CD4-positive, CD25-positive, alpha-beta regulatory T cell (primary cell): ENCODE results near the gene CEACAM16. TPM values are rescaled to one million over a fixed set of nuclear protein-coding genes. Genes with fewer than 3 reads are reported as not detected.
A peak's percentile ranks its signal among the peaks of the same experiment; 100 is the strongest.

Source experiments
- ATAC-seq, 2 donors: fragments of 150-1000 bp; cut with Tn5 transposase; one replicate each; pipeline ENCODE4 v1.10.0; 2021; ENCODE audit warnings: low read depth in 2 of 2, moderate number of reproducible peaks in 2 of 2, moderate library complexity in 1 of 2
- DNase-seq, 3 donors: peaks; one replicate each; pipeline versions ENCODE4 v3.0.0 to v3.0.0-alpha.2; 2012 to 2022; ENCODE audit warnings: mixed read lengths in 1 of 3
- H3K27ac ChIP-seq: one replicate; pipeline ENCODE4 v1.7.0; 2013; ENCODE audit warnings: mild to moderate bottlenecking, low read length; ENCODE audit not compliant: insufficient read depth, poor library complexity, severe bottlenecking
- H3K27me3 ChIP-seq: one replicate; pipeline ENCODE4 v1.7.0; 2013; ENCODE audit warnings: low read length; ENCODE audit not compliant: control insufficient read depth, insufficient read depth
- H3K36me3 ChIP-seq: one replicate; pipeline ENCODE4 v1.7.0; 2013; ENCODE audit warnings: mild to moderate bottlenecking, low read length, moderate library complexity; ENCODE audit not compliant: control insufficient read depth, insufficient read depth
- H3K4me1 ChIP-seq: 2 replicates; pipeline ENCODE4 v1.7.0; 2013; ENCODE audit warnings: mild to moderate bottlenecking, low read length; ENCODE audit not compliant: insufficient read depth, control insufficient read depth, poor library complexity, severe bottlenecking
- H3K4me3 ChIP-seq: one replicate; pipeline ENCODE4 v1.7.0; 2013; ENCODE audit warnings: low read depth, mild to moderate bottlenecking, low read length, moderate library complexity
- H3K9me3 ChIP-seq, 2 experiments: 1 replicate in 1 of 2; 2 replicates in 1 of 2; pipeline ENCODE4 v1.7.0; 2013; ENCODE audit warnings: low read length in 2 of 2, mild to moderate bottlenecking in 1 of 2, moderate library complexity in 1 of 2; ENCODE audit not compliant: control insufficient read depth in 2 of 2
- H3K27ac Mint-ChIP-seq, 3 donors: one replicate each; pipeline ENCODE4 v1.8.0; 2020 to 2022; ENCODE audit warnings: mild to moderate bottlenecking in 3 of 3, mixed read lengths in 3 of 3, moderate library complexity in 2 of 3
- H3K27me3 Mint-ChIP-seq: one replicate; pipeline ENCODE4 v1.8.0; 2022; ENCODE audit warnings: mild to moderate bottlenecking, mixed read lengths
- H3K36me3 Mint-ChIP-seq: one replicate; pipeline ENCODE4 v1.8.0; 2020; ENCODE audit warnings: mixed read lengths
- H3K4me1 Mint-ChIP-seq, 4 donors: one replicate each; pipeline ENCODE4 v1.8.0; 2020 to 2022; ENCODE audit warnings: mixed read lengths in 4 of 4, mild to moderate bottlenecking in 1 of 4
- H3K4me3 Mint-ChIP-seq, 4 donors: one replicate each; pipeline ENCODE4 v1.8.0; 2020 to 2022; ENCODE audit warnings: mild to moderate bottlenecking in 4 of 4, mixed read lengths in 4 of 4, moderate library complexity in 3 of 4
- H3K9me3 Mint-ChIP-seq, 7 donors: one replicate each; pipeline ENCODE4 v1.8.0; 2020 to 2022; ENCODE audit warnings: mixed read lengths in 7 of 7, mild to moderate bottlenecking in 3 of 7, moderate library complexity in 2 of 7
- polyA plus RNA-seq, 4 donors: library from polyadenylated mRNA; unstranded; fragments of 300-500 nt; fragmentation: Illumina TruSeq; gene quantifications; one replicate each; pipeline ENCODE4 v1.2.3, GENCODE V29; 2021
- total RNA-seq: library from RNA; stranded (reverse); gene quantifications from one replicate; pipeline ENCODE4 v1.2.3, GENCODE V29; 2022

Gene CEACAM16
- total and polyA plus RNA-seq, 5 donors from 2014 or later, result not detected

- DNase-seq, result peak in 2 of 3 donors; percentile 10 to 33
- Mint-ChIP-seq H3K27me3 (peaks cover 6% of the 10 kb centered on the region), H3K4me1 (peaks cover 0 to 79% (median 44%) of the 10 kb centered on the region in 4 donors), H3K4me3 (peak overlapping the region; percentile 93 to 97 (median 94)), H3K36me3 (peaks cover 5% of the 10 kb centered on the region), H3K9me3 (no peaks in the 10 kb centered on the region), H3K27ac (peak overlapping the region; percentile 95 to 99 (median 96))
- peaks cover 18% of the 10 kb centered on the region for H3K36me3 ChIP-seq
- no peak for ATAC-seq
- H3K4me1 ChIP-seq, result peaks cover 81% of the 10 kb centered on the region
- H3K27me3 ChIP-seq, result no peaks in the 10 kb centered on the region
- peak overlapping the region; percentile 94 for H3K27ac ChIP-seq
- peak overlapping the region; percentile 74 for H3K4me3 ChIP-seq
- no peaks in the 10 kb centered on the region for H3K9me3 ChIP-seq
Measured at GRCh38 chr19:44752123-44752815, 53.3 kb downstream of the CEACAM16 start.

GRCh38 chr19:44752816-44753625 is 54.1 kb downstream of the CEACAM16 start:
- Mint-ChIP-seq H3K9me3 (no peaks in the 10 kb centered on the region), H3K4me3 (peak overlapping the region; percentile 93 to 97 (median 94)), H3K27me3 (peaks cover 6% of the 10 kb centered on the region), H3K4me1 (peaks cover 0 to 73% (median 38%) of the 10 kb centered on the region in 4 donors), H3K36me3 (peaks cover 5% of the 10 kb centered on the region), H3K27ac (peak overlapping the region; percentile 95 to 99 (median 96))
- DNase-seq (peak; percentile 93 to 97 (median 97)), ATAC-seq (peak; percentile 79 to 80)
- H3K4me3 ChIP-seq, result peak overlapping the region; percentile 74
- no peaks in the 10 kb centered on the region for H3K27me3 ChIP-seq
- H3K9me3 ChIP-seq, result no peaks in the 10 kb centered on the region
- peaks cover 73% of the 10 kb centered on the region for H3K4me1 ChIP-seq
- H3K27ac ChIP-seq, result peak overlapping the region; percentile 94
- peaks cover 18% of the 10 kb centered on the region for H3K36me3 ChIP-seq

- H3K27ac ChIP-seq, result peak overlapping the region; percentile 94
- Mint-ChIP-seq H3K9me3 (no peaks in the 10 kb centered on the region), H3K36me3 (peaks cover 5% of the 10 kb centered on the region), H3K4me1 (peaks cover 0 to 74% (median 37%) of the 10 kb centered on the region in 4 donors), H3K27ac (peak overlapping the region; percentile 95 to 99 (median 99)), H3K4me3 (peak overlapping the region; percentile 93 to 97 (median 94)), H3K27me3 (peaks cover 6% of the 10 kb centered on the region)
- peaks cover 72% of the 10 kb centered on the region for H3K4me1 ChIP-seq
- peaks cover 22% of the 10 kb centered on the region for H3K36me3 ChIP-seq
- no peaks in the 10 kb centered on the region for H3K27me3 ChIP-seq
- no peaks in the 10 kb centered on the region for H3K9me3 ChIP-seq
- DNase-seq, result no peak
- peak overlapping the region; percentile 85 for H3K4me3 ChIP-seq
- ATAC-seq, result no peak
Measured at GRCh38 chr19:44753626-44753931, 54.6 kb downstream of the CEACAM16 start.

- no peaks in the 10 kb centered on the region for H3K9me3 Mint-ChIP-seq
- ATAC-seq (peak; percentile 13 to 17), DNase-seq (peak; percentile 32 to 79 (median 54))
- peak overlapping the region; percentile 95 to 99 (median 99) for H3K27ac Mint-ChIP-seq
- H3K27me3 Mint-ChIP-seq, result peaks cover 6% of the 10 kb centered on the region
- peak overlapping the region; percentile 85 for H3K4me3 ChIP-seq
- no peaks in the 10 kb centered on the region for H3K9me3 ChIP-seq
- H3K27ac ChIP-seq, result peak overlapping the region; percentile 94
- H3K36me3 Mint-ChIP-seq, result peaks cover 5% of the 10 kb centered on the region
- H3K4me1 Mint-ChIP-seq, result peaks cover 0 to 74% (median 37%) of the 10 kb centered on the region in 4 donors
- peak overlapping the region; percentile 93 to 94 (median 93) for H3K4me3 Mint-ChIP-seq
- peaks cover 24% of the 10 kb centered on the region for H3K36me3 ChIP-seq
- H3K27me3 ChIP-seq, result no peaks in the 10 kb centered on the region
- peaks cover 70% of the 10 kb centered on the region for H3K4me1 ChIP-seq
Measured at GRCh38 chr19:44753932-44754749, 55.2 kb downstream of the CEACAM16 start.

GRCh38 chr19:44754750-44755080 is 55.8 kb downstream of the CEACAM16 start:
- H3K4me1 Mint-ChIP-seq, result peaks cover 0 to 69% (median 36%) of the 10 kb centered on the region in 4 donors

GRCh38 chr19:44755219-44755618 is 56.3 kb downstream of the CEACAM16 start:
- H3K9me3 ChIP-seq, result no peaks in the 10 kb centered on the region
- peaks cover 6% of the 10 kb centered on the region for H3K27me3 Mint-ChIP-seq
- H3K9me3 Mint-ChIP-seq, result no peaks in the 10 kb centered on the region
- peaks cover 0 to 69% (median 37%) of the 10 kb centered on the region in 4 donors for H3K4me1 Mint-ChIP-seq
- peaks cover 59% of the 10 kb centered on the region for H3K4me1 ChIP-seq
- ATAC-seq (no peak), DNase-seq (no peak)
- peaks cover 30% of the 10 kb centered on the region for H3K36me3 ChIP-seq
- no peaks in the 10 kb centered on the region for H3K27me3 ChIP-seq
- peak overlapping the region in 2 of 3 donors; percentile 95 for H3K27ac Mint-ChIP-seq
- peak overlapping the region; percentile 94 for H3K27ac ChIP-seq
- peak overlapping the region; percentile 93 to 94 (median 93) for H3K4me3 Mint-ChIP-seq
- H3K4me3 ChIP-seq, result peak overlapping the region; percentile 55
- H3K36me3 Mint-ChIP-seq, result peaks cover 10% of the 10 kb centered on the region

More at GRCh38 chr19:44754750-44755080, 55.8 kb downstream of the CEACAM16 start:
- peaks cover 64% of the 10 kb centered on the region for H3K4me1 ChIP-seq
- peak overlapping the region; percentile 95 to 96 (median 95) for H3K27ac Mint-ChIP-seq
- H3K9me3 ChIP-seq, result no peaks in the 10 kb centered on the region
- peak overlapping the region; percentile 94 for H3K27ac ChIP-seq
- no peak for ATAC-seq
- peaks cover 7% of the 10 kb centered on the region for H3K36me3 Mint-ChIP-seq
- H3K27me3 ChIP-seq, result no peaks in the 10 kb centered on the region
- DNase-seq, result no peak
- peak overlapping the region; percentile 55 for H3K4me3 ChIP-seq
- peaks cover 27% of the 10 kb centered on the region for H3K36me3 ChIP-seq
- peak overlapping the region; percentile 93 to 94 (median 93) for H3K4me3 Mint-ChIP-seq
- peaks cover 6% of the 10 kb centered on the region for H3K27me3 Mint-ChIP-seq
- H3K9me3 Mint-ChIP-seq, result no peaks in the 10 kb centered on the region

DNA sequence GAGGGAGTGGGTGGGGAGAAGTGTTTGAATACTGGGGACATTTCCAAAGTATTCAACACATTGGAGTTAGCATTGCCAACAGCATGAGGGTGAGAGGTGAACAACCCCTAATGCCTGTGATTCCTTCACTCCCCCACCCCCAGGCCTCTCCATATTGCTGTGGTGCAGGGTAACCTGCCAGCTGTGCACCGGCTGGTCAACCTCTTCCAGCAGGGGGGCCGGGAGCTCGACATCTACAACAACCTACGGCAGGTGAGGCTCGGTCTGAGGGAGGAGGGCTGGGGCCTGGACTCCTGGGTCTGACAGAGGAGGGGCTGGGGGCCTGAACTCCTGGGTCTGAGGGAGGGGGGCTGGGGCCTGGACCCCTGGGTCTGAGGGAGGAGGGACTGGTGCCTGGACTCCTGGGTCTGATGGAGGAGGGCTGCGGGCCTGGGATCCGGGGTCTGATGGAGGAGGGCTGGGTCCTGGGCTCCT is 57.2 kb downstream of the CEACAM16 start:
- peak overlapping the region; percentile 94 for H3K27ac ChIP-seq
- DNase-seq (no peak), ATAC-seq (no peak)
- H3K36me3 ChIP-seq, result peaks cover 27% of the 10 kb centered on the region
- Mint-ChIP-seq H3K9me3 (no peaks in the 10 kb centered on the region), H3K36me3 (peaks cover 14% of the 10 kb centered on the region), H3K4me3 (peak overlapping the region in 3 of 4 donors; percentile 13 to 93 (median 44)), H3K27me3 (peaks cover 6% of the 10 kb centered on the region), H3K27ac (peak overlapping the region; percentile 65 to 95 (median 87)), H3K4me1 (peaks cover 0 to 69% (median 35%) of the 10 kb centered on the region in 4 donors)
- no peaks in the 10 kb centered on the region for H3K9me3 ChIP-seq
- no peak overlapping the region for H3K4me3 ChIP-seq
- H3K27me3 ChIP-seq, result no peaks in the 10 kb centered on the region
- peaks cover 50% of the 10 kb centered on the region for H3K4me1 ChIP-seq
